Naive thymus-derived CD8-positive, alpha-beta T cell (primary cell): ENCODE data around the gene DMRT3. TPM values are rescaled to one million over a fixed set of nuclear protein-coding genes. Genes with fewer than 3 reads are reported as not detected.

ENCODE experiments used
- ATAC-seq, 2 donors: fragments of 150-1000 bp; cut with Tn5 transposase in 1 of 2; sonication (Bioruptor Pico), chemical (Tn5 transposase) in 1 of 2; 1 replicate in 1 of 2; 2 replicates in 1 of 2; pipeline ENCODE4 v1.10.0; 2021; ENCODE audit warnings: mild to moderate bottlenecking in 2 of 2, moderate library complexity in 2 of 2
- POLR2A ChIA-PET: fragments of 350-600 bp; sonication (Branson Sonifier 250); formaldehyde crosslinking; loops from one replicate; lab custom pipeline; 2021; ENCODE audit warnings: antibody characterized with exemption; lab: Charles Lee
- DNase-seq, 10 donors: peaks; one replicate each; pipeline versions ENCODE4 v3.0.0 to v3.0.0-alpha.2; 2020 to 2022
- H3K27ac Mint-ChIP-seq, 10 donors: one replicate each; pipeline ENCODE4 v1.8.0; 2020 to 2022; ENCODE audit warnings: mild to moderate bottlenecking in 10 of 10, mixed read lengths in 10 of 10, moderate library complexity in 4 of 10, inconsistent platforms in 1 of 10
- H3K27me3 Mint-ChIP-seq, 5 donors: one replicate each; pipeline ENCODE4 v1.8.0; 2021 to 2022; ENCODE audit warnings: mixed read lengths in 5 of 5
- H3K36me3 Mint-ChIP-seq, 3 donors: one replicate each; pipeline ENCODE4 v1.8.0; 2020 to 2022; ENCODE audit warnings: mixed read lengths in 3 of 3, mild to moderate bottlenecking in 2 of 3, inconsistent platforms in 1 of 3
- H3K4me1 Mint-ChIP-seq, 4 donors: one replicate each; pipeline ENCODE4 v1.8.0; 2021 to 2022; ENCODE audit warnings: mixed read lengths in 4 of 4
- H3K4me3 Mint-ChIP-seq, 10 donors: one replicate each; pipeline ENCODE4 v1.8.0; 2020 to 2022; ENCODE audit warnings: mild to moderate bottlenecking in 10 of 10, mixed read lengths in 10 of 10, moderate library complexity in 6 of 10, inconsistent platforms in 1 of 10
- H3K9me3 Mint-ChIP-seq, 9 donors: one replicate each; pipeline ENCODE4 v1.8.0; 2020 to 2022; ENCODE audit warnings: mixed read lengths in 9 of 9, mild to moderate bottlenecking in 3 of 9, inconsistent platforms in 1 of 9, moderate library complexity in 1 of 9
- polyA plus RNA-seq, 3 donors: library from polyadenylated mRNA; unstranded; fragments of 300-500 nt; fragmentation: Illumina TruSeq; gene quantifications; one replicate each; pipeline ENCODE4 v1.2.3, GENCODE V29; 2021
- total RNA-seq, 8 experiments: library from RNA in 2 of 8; stranded (reverse) in 2 of 8; gene quantifications; one replicate each; pipeline ENCODE4 v1.2.3 and lab custom pipeline; 2021 to 2026

Gene DMRT3
- total and polyA plus RNA-seq, 5 experiments from 2014 or later: not detected

DNA sequence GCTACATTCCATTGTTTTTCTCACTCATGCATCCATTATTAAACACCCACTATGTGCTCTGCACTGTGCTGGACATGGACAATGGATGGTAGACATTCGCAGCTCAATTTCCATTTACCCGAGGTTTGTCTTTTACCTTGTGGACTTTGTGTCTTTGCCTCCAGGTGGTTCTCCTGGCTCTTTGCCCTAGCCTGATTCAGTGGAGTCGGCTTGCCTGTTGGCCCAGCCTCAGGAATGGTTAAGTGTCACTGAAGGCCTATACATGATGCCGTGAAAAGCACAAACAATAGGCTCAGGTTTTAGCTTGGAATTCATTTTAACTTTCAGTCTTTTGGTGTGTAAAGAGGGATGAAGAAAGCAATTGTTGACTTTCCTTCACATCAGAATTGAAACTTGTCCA, 16.5 kb upstream of the DMRT3 start:
- ATAC-seq: no peak
- no peaks in the 10 kb centered on the region for H3K36me3 Mint-ChIP-seq
- peaks cover 19 to 54% (median 41%) of the 10 kb centered on the region in 5 donors for H3K27me3 Mint-ChIP-seq

GRCh38 chr9:962023-962422, 14.4 kb upstream of the DMRT3 start:
- Mint-ChIP-seq H3K27me3 (peaks cover 31 to 72% (median 57%) of the 10 kb centered on the region in 5 donors), H3K27ac (no peak overlapping the region)
- POLR2A ChIA-PET: no interaction called here

More for the DNA sequence above, 16.5 kb upstream of the DMRT3 start:
- Mint-ChIP-seq H3K27ac (no peak overlapping the region), H3K4me3 (no peak overlapping the region), H3K4me1 (no peaks in the 10 kb centered on the region), H3K9me3 (no peaks in the 10 kb centered on the region)
- POLR2A ChIA-PET: no interaction called here
- no peak for DNase-seq

GRCh38 chr9:965497-965896, 11.0 kb upstream of the DMRT3 start:
- POLR2A ChIA-PET: no interaction called here

More at GRCh38 chr9:962023-962422, 14.4 kb upstream of the DMRT3 start:
- no peaks in the 10 kb centered on the region for H3K36me3 Mint-ChIP-seq
- H3K9me3 Mint-ChIP-seq: no peaks in the 10 kb centered on the region
- no peak for ATAC-seq
- DNase-seq: no peak
- no peak overlapping the region for H3K4me3 Mint-ChIP-seq
- no peaks in the 10 kb centered on the region for H3K4me1 Mint-ChIP-seq

GRCh38 chr9:966870-967269, 9.6 kb upstream of the DMRT3 start:
- POLR2A ChIA-PET: no interaction called here
- Mint-ChIP-seq H3K9me3 (peaks cover 0 to 16% (median 3%) of the 10 kb centered on the region in 9 donors), H3K4me1 (peaks cover 4 to 24% (median 11%) of the 10 kb centered on the region in 4 donors), H3K27me3 (peaks cover 32 to 81% (median 70%) of the 10 kb centered on the region in 5 donors), H3K36me3 (peaks cover 0 to 7% (median 2%) of the 10 kb centered on the region in 3 donors), H3K27ac (no peak overlapping the region), H3K4me3 (no peak overlapping the region)
- ATAC-seq (no peak), DNase-seq (no peak)

More at GRCh38 chr9:965497-965896, 11.0 kb upstream of the DMRT3 start:
- Mint-ChIP-seq H3K9me3 (peaks cover 0 to 16% (median 3%) of the 10 kb centered on the region in 9 donors), H3K36me3 (peaks cover 0 to 7% (median 2%) of the 10 kb centered on the region in 3 donors), H3K27ac (no peak overlapping the region), H3K4me3 (no peak overlapping the region), H3K27me3 (peaks cover 46 to 91% (median 74%) of the 10 kb centered on the region in 5 donors), H3K4me1 (peaks cover 4 to 23% (median 10%) of the 10 kb centered on the region in 4 donors)
- DNase-seq: no peak
- ATAC-seq: no peak

DNA sequence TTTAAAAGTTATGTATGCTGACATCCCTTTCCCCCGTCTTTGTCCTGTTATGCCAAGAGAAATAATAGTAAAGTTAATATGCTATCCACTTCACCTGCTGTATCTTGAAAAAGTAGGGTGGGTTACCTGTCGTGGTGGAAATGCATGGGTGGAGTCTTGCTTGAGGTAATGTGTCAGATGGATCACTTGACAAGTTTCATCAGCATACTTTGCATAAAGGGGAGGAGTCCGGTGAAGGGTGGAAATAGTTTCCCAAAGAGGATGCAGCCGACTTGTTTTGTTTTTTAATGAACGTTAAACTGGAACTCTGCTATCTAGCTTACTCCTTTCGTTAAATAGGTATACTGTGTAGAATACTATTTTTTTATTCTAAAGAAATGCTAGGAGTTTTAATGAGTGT, 9.0 kb upstream of the DMRT3 start:
- H3K9me3 Mint-ChIP-seq: peaks cover 0 to 16% (median 3%) of the 10 kb centered on the region in 9 donors
- H3K27me3 Mint-ChIP-seq: peaks cover 28 to 75% (median 70%) of the 10 kb centered on the region in 5 donors
- POLR2A ChIA-PET: no interaction called here
- peaks cover 0 to 7% (median 2%) of the 10 kb centered on the region in 3 donors for H3K36me3 Mint-ChIP-seq
- H3K4me1 Mint-ChIP-seq: peaks cover 4 to 29% (median 15%) of the 10 kb centered on the region in 4 donors
- no peak for ATAC-seq
- DNase-seq: no peak
- no peak overlapping the region for H3K27ac Mint-ChIP-seq
- H3K4me3 Mint-ChIP-seq: no peak overlapping the region

- peaks cover 0 to 16% (median 3%) of the 10 kb centered on the region in 9 donors for H3K9me3 Mint-ChIP-seq
- H3K36me3 Mint-ChIP-seq: peaks cover 0 to 7% (median 3%) of the 10 kb centered on the region in 3 donors
- DNase-seq (no peak), ATAC-seq (no peak)
- H3K4me3 Mint-ChIP-seq: no peak overlapping the region
- no peak overlapping the region for H3K27ac Mint-ChIP-seq
- H3K27me3 Mint-ChIP-seq: peaks cover 30 to 74% (median 64%) of the 10 kb centered on the region in 5 donors
- peaks cover 4 to 35% (median 15%) of the 10 kb centered on the region in 4 donors for H3K4me1 Mint-ChIP-seq
- POLR2A ChIA-PET: no interaction called here
Observed at GRCh38 chr9:967903-968641, 8.4 kb upstream of the DMRT3 start.

DNA sequence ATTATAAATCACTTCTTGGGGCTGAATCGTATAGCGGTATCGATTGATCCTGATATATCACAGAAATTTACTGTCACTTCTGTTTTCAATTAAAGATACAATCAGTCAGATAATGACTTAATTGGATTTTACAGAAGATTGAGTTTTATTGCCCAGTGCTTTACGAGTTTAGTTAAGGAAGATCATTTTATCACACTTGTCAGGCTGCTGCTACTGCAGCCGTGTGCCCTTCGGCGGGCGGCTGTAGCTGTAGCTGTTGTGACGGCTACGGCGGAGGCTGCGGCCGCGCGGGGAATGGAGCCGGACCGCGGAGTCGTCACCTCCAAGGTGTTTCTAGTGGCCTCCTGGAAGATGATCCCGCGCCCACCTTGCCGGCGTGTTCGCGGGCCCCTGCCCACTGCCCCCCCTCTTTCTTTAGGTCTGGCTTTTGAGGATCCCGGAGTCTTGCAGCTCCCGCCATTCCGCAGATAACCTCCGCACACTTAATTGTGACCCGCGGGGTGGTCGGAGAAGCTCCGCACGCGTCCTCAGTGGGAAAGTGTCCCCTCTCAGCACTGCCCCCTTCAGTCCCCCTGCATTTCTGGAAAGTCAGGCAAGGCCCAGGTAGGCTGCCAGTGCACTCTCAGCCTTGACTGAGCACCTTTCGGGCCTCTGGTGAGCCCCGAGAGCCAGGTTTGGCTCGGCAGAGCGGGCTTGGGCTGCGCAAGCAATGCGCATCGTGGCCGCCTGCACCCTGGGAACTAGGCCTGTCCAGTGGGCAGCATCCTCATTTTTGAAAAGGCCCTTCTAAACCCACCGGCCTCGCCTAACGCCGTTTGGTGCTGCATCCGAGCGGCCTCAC, 6.9 kb upstream of the DMRT3 start:
- Mint-ChIP-seq H3K4me1 (peaks cover 4 to 48% (median 28%) of the 10 kb centered on the region in 4 donors), H3K27ac (no peak overlapping the region), H3K36me3 (peaks cover 0 to 9% (median 7%) of the 10 kb centered on the region in 3 donors), H3K27me3 (peaks cover 41 to 74% (median 69%) of the 10 kb centered on the region in 5 donors), H3K9me3 (peaks cover 0 to 17% (median 3%) of the 10 kb centered on the region in 9 donors), H3K4me3 (peak overlapping the region in 5 of 10 donors; percentile 3 to 57 (median 8))
- ATAC-seq (no peak), DNase-seq (no peak)
- POLR2A ChIA-PET: no interaction called here

- POLR2A ChIA-PET: no interaction called here
- H3K4me3 Mint-ChIP-seq: peak overlapping the region in 6 of 10 donors; percentile 9 to 65 (median 49)
Observed at GRCh38 chr9:970151-970996, 6.1 kb upstream of the DMRT3 start.

GRCh38 chr9:971901-972500, 4.5 kb upstream of the DMRT3 start:
- Mint-ChIP-seq H3K4me1 (peaks cover 7 to 48% (median 37%) of the 10 kb centered on the region in 4 donors), H3K9me3 (peaks cover 0 to 17% (median 3%) of the 10 kb centered on the region in 9 donors), H3K4me3 (peak overlapping the region in 9 of 10 donors; percentile 10 to 66 (median 54)), H3K36me3 (peaks cover 0 to 9% (median 7%) of the 10 kb centered on the region in 3 donors), H3K27ac (peak overlapping the region in 1 of 10 donors; percentile 24), H3K27me3 (peaks cover 47 to 74% (median 62%) of the 10 kb centered on the region in 5 donors)
- DNase-seq: no peak
- POLR2A ChIA-PET: no interaction called here
- ATAC-seq: no peak

More at GRCh38 chr9:970151-970996, 6.1 kb upstream of the DMRT3 start:
- ATAC-seq: no peak
- no peak for DNase-seq
- H3K4me1 Mint-ChIP-seq: peaks cover 4 to 48% (median 33%) of the 10 kb centered on the region in 4 donors
- H3K36me3 Mint-ChIP-seq: peaks cover 0 to 9% (median 7%) of the 10 kb centered on the region in 3 donors
- peaks cover 47 to 77% (median 69%) of the 10 kb centered on the region in 5 donors for H3K27me3 Mint-ChIP-seq
- H3K27ac Mint-ChIP-seq: peak overlapping the region in 1 of 10 donors; percentile 40
- peaks cover 0 to 17% (median 3%) of the 10 kb centered on the region in 9 donors for H3K9me3 Mint-ChIP-seq

- Mint-ChIP-seq H3K27ac (no peak overlapping the region), H3K36me3 (peaks cover 0 to 9% (median 7%) of the 10 kb centered on the region in 3 donors), H3K9me3 (peaks cover 0 to 17% (median 3%) of the 10 kb centered on the region in 9 donors), H3K27me3 (peaks cover 44 to 72% (median 57%) of the 10 kb centered on the region in 5 donors), H3K4me3 (peak overlapping the region in 8 of 10 donors; percentile 14 to 66 (median 56)), H3K4me1 (peaks cover 7 to 48% (median 37%) of the 10 kb centered on the region in 4 donors)
- DNase-seq (no peak), ATAC-seq (peak in 1 of 2 donors; percentile 10)
- POLR2A ChIA-PET: no interaction called here
Observed at GRCh38 chr9:972501-973294, 3.8 kb upstream of the DMRT3 start.
